ENCODE measurements around the gene MACROD2.

The MACROD2 gene

GRCh38 chr20:15422966-15423365 is 1427.7 kb downstream of the MACROD2 start:
- no peak for DNase-seq (ENCODE audit: low read depth, low spot score)
- TF ChIP-seq ZNF274 (IDR thresholded peaks at IDR 0.05; ENCODE audit: low read depth, low read length), result no peak
- H3K4me3 ChIP-seq (ENCODE audit: insufficient read length, low read depth), result no peak overlapping the region
- no peaks in the 10 kb centered on the region for H3K36me3 ChIP-seq (ENCODE audit: insufficient read depth, insufficient read length, low read length)
- no peaks in the 10 kb centered on the region for H3K9me3 ChIP-seq (ENCODE audit: insufficient read depth, low read length)
- no peaks in the 10 kb centered on the region for H3K4me1 ChIP-seq (ENCODE audit: insufficient read depth, insufficient read length)
- H3K9ac ChIP-seq (ENCODE audit: insufficient read length, low read depth), result no peak overlapping the region
- no peaks in the 10 kb centered on the region for H3K27me3 ChIP-seq (ENCODE audit: insufficient read depth, insufficient read length)

GRCh38 chr20:15439551-15439950 is 1444.2 kb downstream of the MACROD2 start:
- TF ChIP-seq YY1 (IDR thresholded peaks at IDR 0.05; ENCODE audit: insufficient read depth, insufficient read length) (no peak), SUZ12 (IDR thresholded peaks at IDR 0.05; ENCODE audit: extremely low read depth, insufficient read depth, insufficient read length) (no peak), ZNF274 (IDR thresholded peaks at IDR 0.05; ENCODE audit: low read depth, low read length) (no peak)
- Histone ChIP-seq H3K36me3 (ENCODE audit: insufficient read depth, insufficient read length, low read length) (no peaks in the 10 kb centered on the region), H3K4me3 (ENCODE audit: insufficient read length, low read depth) (no peak overlapping the region), H3K9ac (ENCODE audit: insufficient read length, low read depth) (no peak overlapping the region), H3K9me3 (ENCODE audit: insufficient read depth, low read length) (no peaks in the 10 kb centered on the region), H3K4me1 (ENCODE audit: insufficient read depth, insufficient read length) (no peaks in the 10 kb centered on the region), H3K27me3 (ENCODE audit: insufficient read depth, insufficient read length) (no peaks in the 10 kb centered on the region)
- no peak for DNase-seq (ENCODE audit: low read depth, low spot score)

GRCh38 chr20:15440049-15440820 is 1444.9 kb downstream of the MACROD2 start:
- Histone ChIP-seq H3K4me1 (ENCODE audit: insufficient read depth, insufficient read length) (no peaks in the 10 kb centered on the region), H3K9me3 (ENCODE audit: insufficient read depth, low read length) (no peaks in the 10 kb centered on the region), H3K4me3 (ENCODE audit: insufficient read length, low read depth) (no peak overlapping the region), H3K9ac (ENCODE audit: insufficient read length, low read depth) (no peak overlapping the region), H3K27me3 (ENCODE audit: insufficient read depth, insufficient read length) (no peaks in the 10 kb centered on the region), H3K36me3 (ENCODE audit: insufficient read depth, insufficient read length, low read length) (no peaks in the 10 kb centered on the region)
- no peak for TF ChIP-seq SUZ12 (IDR thresholded peaks at IDR 0.05; ENCODE audit: extremely low read depth, insufficient read depth, insufficient read length)
- TF ChIP-seq ZNF274 (IDR thresholded peaks at IDR 0.05; ENCODE audit: low read depth, low read length), result no peak
- TF ChIP-seq YY1 (IDR thresholded peaks at IDR 0.05; ENCODE audit: insufficient read depth, insufficient read length), result no peak
- DNase-seq (ENCODE audit: low read depth, low spot score), result no peak

- Histone ChIP-seq H3K9me3 (ENCODE audit: insufficient read depth, low read length) (no peaks in the 10 kb centered on the region), H3K9ac (ENCODE audit: insufficient read length, low read depth) (no peak overlapping the region), H3K4me3 (ENCODE audit: insufficient read length, low read depth) (no peak overlapping the region), H3K4me1 (ENCODE audit: insufficient read depth, insufficient read length) (no peaks in the 10 kb centered on the region), H3K27me3 (ENCODE audit: insufficient read depth, insufficient read length) (no peaks in the 10 kb centered on the region), H3K36me3 (ENCODE audit: insufficient read depth, insufficient read length, low read length) (no peaks in the 10 kb centered on the region)
- TF ChIP-seq YY1 (IDR thresholded peaks at IDR 0.05; ENCODE audit: insufficient read depth, insufficient read length) (no peak), SUZ12 (IDR thresholded peaks at IDR 0.05; ENCODE audit: extremely low read depth, insufficient read depth, insufficient read length) (no peak), ZNF274 (IDR thresholded peaks at IDR 0.05; ENCODE audit: low read depth, low read length) (no peak)
- DNase-seq (ENCODE audit: low read depth, low spot score), result no peak
Measured at GRCh38 chr20:15445056-15445840, 1449.9 kb downstream of the MACROD2 start.

GRCh38 chr20:15446373-15446772 is 1451.1 kb downstream of the MACROD2 start:
- Histone ChIP-seq H3K36me3 (ENCODE audit: insufficient read depth, insufficient read length, low read length) (no peaks in the 10 kb centered on the region), H3K4me3 (ENCODE audit: insufficient read length, low read depth) (no peak overlapping the region), H3K27me3 (ENCODE audit: insufficient read depth, insufficient read length) (no peaks in the 10 kb centered on the region), H3K9me3 (ENCODE audit: insufficient read depth, low read length) (no peaks in the 10 kb centered on the region), H3K4me1 (ENCODE audit: insufficient read depth, insufficient read length) (no peaks in the 10 kb centered on the region), H3K9ac (ENCODE audit: insufficient read length, low read depth) (no peak overlapping the region)
- DNase-seq (ENCODE audit: low read depth, low spot score), result no peak
- TF ChIP-seq YY1 (IDR thresholded peaks at IDR 0.05; ENCODE audit: insufficient read depth, insufficient read length), result no peak
- TF ChIP-seq SUZ12 (IDR thresholded peaks at IDR 0.05; ENCODE audit: extremely low read depth, insufficient read depth, insufficient read length), result no peak
- no peak for TF ChIP-seq ZNF274 (IDR thresholded peaks at IDR 0.05; ENCODE audit: low read depth, low read length)

- H3K27me3 ChIP-seq (ENCODE audit: insufficient read depth, insufficient read length), result no peaks in the 10 kb centered on the region
- DNase-seq (ENCODE audit: low read depth, low spot score), result no peak
- H3K9ac ChIP-seq (ENCODE audit: insufficient read length, low read depth), result no peak overlapping the region
- H3K4me3 ChIP-seq (ENCODE audit: insufficient read length, low read depth), result no peak overlapping the region
- no peaks in the 10 kb centered on the region for H3K9me3 ChIP-seq (ENCODE audit: insufficient read depth, low read length)
- TF ChIP-seq YY1 (IDR thresholded peaks at IDR 0.05; ENCODE audit: insufficient read depth, insufficient read length), result no peak
- no peak for TF ChIP-seq ZNF274 (IDR thresholded peaks at IDR 0.05; ENCODE audit: low read depth, low read length)
- TF ChIP-seq SUZ12 (IDR thresholded peaks at IDR 0.05; ENCODE audit: extremely low read depth, insufficient read depth, insufficient read length), result no peak
- no peaks in the 10 kb centered on the region for H3K4me1 ChIP-seq (ENCODE audit: insufficient read depth, insufficient read length)
- H3K36me3 ChIP-seq (ENCODE audit: insufficient read depth, insufficient read length, low read length), result no peaks in the 10 kb centered on the region
Measured at GRCh38 chr20:15447549-15447948, 1452.2 kb downstream of the MACROD2 start.

- Histone ChIP-seq H3K9me3 (ENCODE audit: insufficient read depth, low read length) (no peaks in the 10 kb centered on the region), H3K36me3 (ENCODE audit: insufficient read depth, insufficient read length, low read length) (no peaks in the 10 kb centered on the region), H3K4me1 (ENCODE audit: insufficient read depth, insufficient read length) (no peaks in the 10 kb centered on the region), H3K9ac (ENCODE audit: insufficient read length, low read depth) (no peak overlapping the region), H3K27me3 (ENCODE audit: insufficient read depth, insufficient read length) (no peaks in the 10 kb centered on the region), H3K4me3 (ENCODE audit: insufficient read length, low read depth) (no peak overlapping the region)
- TF ChIP-seq SUZ12 (IDR thresholded peaks at IDR 0.05; ENCODE audit: extremely low read depth, insufficient read depth, insufficient read length) (no peak), ZNF274 (IDR thresholded peaks at IDR 0.05; ENCODE audit: low read depth, low read length) (no peak), YY1 (IDR thresholded peaks at IDR 0.05; ENCODE audit: insufficient read depth, insufficient read length) (no peak)
- no peak for DNase-seq (ENCODE audit: low read depth, low spot score)
Measured at GRCh38 chr20:15449061-15449460, 1453.7 kb downstream of the MACROD2 start.
